BLaER1 (cell line): ENCODE results near the gene PI4KA.

Source experiments
- H3K27ac ChIP-seq: shearing (Covaris generic); formaldehyde crosslinking; 2 replicates; pipeline ENCODE4 v1.8.1; 2022
- H3K27me3 ChIP-seq: shearing (Covaris generic); formaldehyde crosslinking; 2 replicates; pipeline ENCODE4 v1.8.1; 2022
- H3K36me3 ChIP-seq: shearing (Covaris generic); formaldehyde crosslinking; 2 replicates; pipeline ENCODE4 v1.8.1; 2022
- H3K4me1 ChIP-seq: shearing (Covaris generic); formaldehyde crosslinking; 2 replicates; pipeline ENCODE4 v1.8.1; 2022
- H3K4me2 ChIP-seq: shearing (Covaris generic); formaldehyde crosslinking; 2 replicates; pipeline ENCODE4 v1.8.1; 2022
- H3K4me3 ChIP-seq: shearing (Covaris generic); formaldehyde crosslinking; 2 replicates; pipeline ENCODE4 v1.8.1; 2022
- H3K9ac ChIP-seq: shearing (Covaris generic); formaldehyde crosslinking; 2 replicates; pipeline ENCODE4 v1.8.1; 2022
- H3K9me3 ChIP-seq: shearing (Covaris generic); formaldehyde crosslinking; 2 replicates; pipeline ENCODE4 v1.8.1; 2022
- H4K20me1 ChIP-seq: shearing (Covaris generic); formaldehyde crosslinking; 2 replicates; pipeline ENCODE4 v1.8.1; 2022
- Cebpa-rat ChIP-seq: shearing (Covaris generic); IDR thresholded peaks from 2 replicates; pipeline ENCODE4 v1.8.1; 2022

The PI4KA gene

DNA sequence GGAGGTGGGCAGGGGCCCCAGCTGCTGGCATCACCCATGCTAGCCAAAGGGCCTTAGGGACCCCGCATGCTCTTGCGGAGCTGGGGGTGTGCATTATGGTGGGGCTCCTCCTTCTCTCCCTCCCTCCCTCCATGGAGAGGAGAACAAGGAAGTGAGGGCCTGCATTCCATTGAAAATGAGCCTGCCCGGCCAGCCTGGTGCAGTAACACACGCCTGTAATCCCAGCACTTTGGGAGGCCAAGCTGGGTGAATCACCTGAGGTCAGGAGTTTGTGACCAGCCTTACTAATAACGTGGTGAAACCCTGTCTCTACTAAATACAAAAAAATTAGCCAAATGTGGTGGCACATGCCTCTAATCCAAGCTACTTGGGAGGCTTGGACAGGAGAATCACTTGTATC is 22.6 kb upstream of the PI4KA start:
- Histone ChIP-seq H3K9ac (no peak overlapping the region), H3K4me3 (no peak overlapping the region), H4K20me1 (no peaks in the 10 kb centered on the region), H3K27ac (no peak overlapping the region), H3K4me2 (no peak overlapping the region), H3K36me3 (peaks cover 82% of the 10 kb centered on the region), H3K4me1 (peaks cover 7% of the 10 kb centered on the region), H3K27me3 (no peaks in the 10 kb centered on the region), H3K9me3 (no peaks in the 10 kb centered on the region)
- no peak for TF ChIP-seq Cebpa-rat

DNA sequence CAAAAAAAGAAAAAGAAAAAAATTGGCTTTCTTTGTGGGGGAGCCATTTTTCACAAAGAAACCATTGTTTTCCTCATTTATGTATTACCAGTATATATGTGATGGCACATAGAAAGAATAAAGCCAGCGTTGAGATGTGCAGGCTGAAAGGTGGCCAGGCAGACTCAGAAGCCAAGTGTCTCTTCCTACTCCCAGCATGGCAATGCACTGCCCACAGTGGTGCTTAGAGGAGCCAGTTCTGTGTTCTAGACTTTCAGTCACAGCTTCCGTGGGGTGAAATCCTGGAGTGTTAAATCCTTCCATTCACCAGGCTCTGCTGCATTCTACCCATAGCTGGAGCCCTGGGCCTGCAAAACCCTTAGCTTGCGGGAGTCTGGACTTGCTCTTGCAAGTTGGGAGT is 19.1 kb upstream of the PI4KA start:
- Histone ChIP-seq H3K9ac (no peak overlapping the region), H3K36me3 (peaks cover 80% of the 10 kb centered on the region), H3K9me3 (no peaks in the 10 kb centered on the region), H3K4me3 (no peak overlapping the region), H3K4me2 (no peak overlapping the region), H4K20me1 (no peaks in the 10 kb centered on the region), H3K4me1 (peaks cover 10% of the 10 kb centered on the region), H3K27ac (no peak overlapping the region), H3K27me3 (no peaks in the 10 kb centered on the region)
- no peak for TF ChIP-seq Cebpa-rat

DNA sequence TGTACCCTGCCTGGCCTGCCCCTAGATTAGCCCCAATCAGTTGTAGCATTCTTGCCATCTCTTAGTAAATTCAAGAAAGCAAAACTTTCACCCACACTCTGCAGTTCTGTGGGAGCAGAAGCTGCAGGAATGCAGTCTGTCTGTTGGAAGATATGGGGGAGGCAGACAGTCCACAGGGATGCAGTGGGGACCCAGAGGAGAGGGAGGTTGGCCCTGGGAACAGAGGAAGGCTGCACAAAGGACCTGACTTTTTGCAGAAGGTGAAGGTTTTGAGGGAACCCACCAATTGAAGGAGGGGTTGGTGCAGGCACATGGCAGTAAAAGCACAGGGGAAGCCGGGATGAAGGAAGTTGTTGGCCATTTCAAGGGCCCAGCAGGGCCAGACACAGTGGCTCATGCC is 16.7 kb upstream of the PI4KA start:
- H3K4me2 ChIP-seq, result no peak overlapping the region
- no peaks in the 10 kb centered on the region for H4K20me1 ChIP-seq
- H3K9me3 ChIP-seq, result no peaks in the 10 kb centered on the region
- H3K27ac ChIP-seq, result no peak overlapping the region
- no peak overlapping the region for H3K9ac ChIP-seq
- H3K36me3 ChIP-seq, result peaks cover 76% of the 10 kb centered on the region
- no peaks in the 10 kb centered on the region for H3K27me3 ChIP-seq
- peaks cover 10% of the 10 kb centered on the region for H3K4me1 ChIP-seq
- H3K4me3 ChIP-seq, result no peak overlapping the region
- no peak for TF ChIP-seq Cebpa-rat

DNA sequence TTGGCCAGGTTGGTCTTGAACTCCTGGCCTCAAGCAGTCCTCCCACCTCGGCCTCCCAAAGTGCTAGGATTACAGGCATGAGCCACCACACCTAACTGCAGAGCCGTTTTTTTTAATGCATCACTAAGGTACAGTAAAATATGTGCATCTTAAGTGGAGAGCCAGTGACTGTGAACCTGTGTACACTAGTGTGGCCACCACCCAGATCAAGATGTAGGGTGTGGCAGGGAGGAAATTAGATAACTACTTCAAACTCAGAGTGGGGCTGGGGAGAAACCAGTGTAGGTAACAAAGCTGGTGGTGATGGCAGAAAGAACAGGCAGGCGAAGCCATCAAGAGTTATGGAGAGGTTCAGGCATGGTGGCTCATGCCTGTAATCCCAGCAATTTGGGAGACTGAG is 14.6 kb upstream of the PI4KA start:
- Histone ChIP-seq H3K4me1 (peaks cover 16% of the 10 kb centered on the region), H3K27me3 (no peaks in the 10 kb centered on the region), H3K27ac (no peak overlapping the region), H3K4me3 (no peak overlapping the region), H4K20me1 (0 out of 2 replicates have a peak, but pooled peaks cover 4% of the 10 kb centered on the region), H3K9ac (no peak overlapping the region), H3K36me3 (peaks cover 84% of the 10 kb centered on the region), H3K4me2 (no peak overlapping the region), H3K9me3 (no peaks in the 10 kb centered on the region)
- no peak for TF ChIP-seq Cebpa-rat

DNA sequence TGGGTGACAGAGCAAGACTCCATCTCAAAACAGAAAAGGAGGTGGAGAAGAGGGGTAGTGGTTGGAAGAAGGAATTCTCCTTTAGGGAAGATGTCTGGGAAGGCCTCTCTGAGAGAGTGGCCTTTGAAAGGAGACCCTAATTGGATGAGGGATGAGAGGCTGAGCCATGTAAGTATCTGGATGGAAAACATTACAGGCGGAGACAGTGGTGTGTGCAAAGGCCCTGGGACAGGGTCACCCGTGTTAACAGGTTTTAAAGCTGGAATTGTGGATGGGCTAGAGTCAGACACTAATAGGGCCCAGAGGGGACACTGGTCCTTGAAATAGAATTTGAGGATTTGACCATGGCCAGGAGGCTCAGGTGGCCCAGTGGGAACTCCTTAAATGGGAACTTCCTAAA is 10.6 kb upstream of the PI4KA start:
- H3K9ac ChIP-seq, result no peak overlapping the region
- no peak overlapping the region for H3K4me2 ChIP-seq
- peaks cover 82% of the 10 kb centered on the region for H3K36me3 ChIP-seq
- peaks cover 29% of the 10 kb centered on the region for H3K4me1 ChIP-seq
- peaks cover 43% of the 10 kb centered on the region for H4K20me1 ChIP-seq
- H3K9me3 ChIP-seq, result no peaks in the 10 kb centered on the region
- no peak overlapping the region for H3K27ac ChIP-seq
- no peaks in the 10 kb centered on the region for H3K27me3 ChIP-seq
- no peak overlapping the region for H3K4me3 ChIP-seq
- TF ChIP-seq Cebpa-rat, result no peak

DNA sequence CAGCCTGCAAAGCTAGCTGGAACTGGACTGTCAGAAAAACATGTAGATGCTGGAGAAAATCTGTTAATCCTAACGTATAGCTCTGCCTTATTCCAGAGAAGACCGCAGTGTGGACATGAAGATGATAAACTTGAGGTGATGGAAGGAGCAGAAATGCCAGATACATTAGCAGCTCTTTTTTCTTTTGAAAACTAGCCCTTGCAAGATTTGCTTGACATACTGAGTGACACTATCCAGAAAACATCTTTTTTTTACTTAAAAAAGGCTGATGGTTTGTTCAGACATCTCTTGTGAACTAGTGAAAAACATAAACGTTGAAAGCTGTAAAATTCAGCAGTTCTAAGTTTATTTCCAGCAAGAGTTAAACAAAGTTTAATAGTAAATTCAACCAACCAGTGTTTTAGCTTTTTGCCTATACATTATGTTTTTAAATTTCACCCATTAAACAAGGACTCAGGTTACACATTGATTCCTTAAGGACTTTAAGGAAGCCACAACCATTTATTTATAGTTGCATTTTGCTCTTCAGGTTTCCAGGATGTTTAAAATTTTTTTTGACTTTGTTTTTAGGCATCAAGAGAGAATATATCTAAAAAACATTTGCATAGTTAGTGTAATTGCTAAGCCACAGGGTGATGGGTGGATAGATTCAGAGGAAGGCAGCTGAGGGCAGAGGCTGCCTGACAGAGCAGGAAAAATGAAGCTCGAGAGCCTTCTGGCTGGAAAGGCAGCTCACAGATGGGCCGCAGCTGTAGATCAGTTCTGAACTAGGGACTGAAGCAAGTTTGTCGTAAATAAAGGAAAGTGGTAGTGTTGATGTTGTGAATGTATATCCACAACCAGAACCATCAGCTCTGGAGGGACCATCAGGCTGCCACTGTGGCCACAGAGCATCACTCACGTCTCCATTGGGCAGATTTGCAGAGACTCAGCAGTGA is 9.7 kb upstream of the PI4KA start:
- H3K9ac ChIP-seq, result 0 out of 2 replicates have a peak overlapping the region, but pooled peaks have one; percentile 20
- no peaks in the 10 kb centered on the region for H3K27me3 ChIP-seq
- H3K9me3 ChIP-seq, result no peaks in the 10 kb centered on the region
- no peak overlapping the region for H3K4me3 ChIP-seq
- TF ChIP-seq Cebpa-rat, result no peak
- no peak overlapping the region for H3K4me2 ChIP-seq
- peaks cover 83% of the 10 kb centered on the region for H3K36me3 ChIP-seq
- peaks cover 52% of the 10 kb centered on the region for H4K20me1 ChIP-seq
- H3K27ac ChIP-seq, result no peak overlapping the region
- H3K4me1 ChIP-seq, result peaks cover 29% of the 10 kb centered on the region

DNA sequence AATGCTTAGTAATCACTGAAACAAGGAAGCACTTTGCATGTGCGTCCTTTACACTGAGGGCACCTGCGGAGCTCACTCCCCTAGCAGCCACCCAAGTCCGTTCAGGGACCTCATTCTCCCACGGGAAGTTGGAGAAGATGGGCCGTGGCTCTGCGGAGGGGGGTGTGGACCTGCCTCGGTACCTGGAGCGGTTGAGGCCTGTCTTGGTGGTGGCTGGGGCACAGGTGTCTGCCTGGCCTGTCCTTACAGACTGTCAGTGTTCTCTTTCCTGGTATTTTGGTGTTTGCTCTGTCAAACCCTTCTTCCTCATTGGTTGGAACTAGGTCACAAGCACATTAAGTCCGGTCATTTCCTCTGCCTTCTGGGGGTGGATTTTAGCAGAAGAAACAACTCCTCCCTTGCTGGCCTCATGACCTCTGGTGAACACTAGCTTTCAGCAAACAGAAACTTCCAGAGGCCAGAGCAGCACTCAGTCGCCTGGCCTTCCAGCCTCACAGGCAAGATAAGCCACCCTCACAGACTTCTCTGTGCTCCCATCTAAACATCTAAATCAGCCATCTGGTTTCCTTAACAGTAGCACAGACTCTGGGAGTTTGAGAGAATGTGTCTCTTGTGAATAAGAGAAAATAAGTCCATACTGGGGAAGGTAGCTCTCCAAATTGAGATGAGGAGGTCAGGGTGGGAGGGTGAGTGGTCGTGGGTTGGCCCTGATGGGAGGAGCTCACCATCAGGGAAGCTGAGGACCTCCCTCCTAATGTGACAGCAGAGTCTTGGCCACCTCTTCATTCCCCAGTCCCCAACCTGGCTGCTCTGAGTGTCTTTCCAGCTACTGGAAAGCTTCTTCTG is 8.8 kb upstream of the PI4KA start:
- peaks cover 29% of the 10 kb centered on the region for H3K4me1 ChIP-seq
- no peak overlapping the region for H3K27ac ChIP-seq
- H3K36me3 ChIP-seq, result peaks cover 86% of the 10 kb centered on the region
- no peak for TF ChIP-seq Cebpa-rat
- H3K4me3 ChIP-seq, result no peak overlapping the region
- H3K4me2 ChIP-seq, result peak overlapping the region; percentile 26; the same call in 1 of the 2 replicates
- no peaks in the 10 kb centered on the region for H3K27me3 ChIP-seq
- no peaks in the 10 kb centered on the region for H3K9me3 ChIP-seq
- peaks cover 53% of the 10 kb centered on the region for H4K20me1 ChIP-seq
- peak overlapping the region; percentile 20; the same call in 1 of the 2 replicates for H3K9ac ChIP-seq

DNA sequence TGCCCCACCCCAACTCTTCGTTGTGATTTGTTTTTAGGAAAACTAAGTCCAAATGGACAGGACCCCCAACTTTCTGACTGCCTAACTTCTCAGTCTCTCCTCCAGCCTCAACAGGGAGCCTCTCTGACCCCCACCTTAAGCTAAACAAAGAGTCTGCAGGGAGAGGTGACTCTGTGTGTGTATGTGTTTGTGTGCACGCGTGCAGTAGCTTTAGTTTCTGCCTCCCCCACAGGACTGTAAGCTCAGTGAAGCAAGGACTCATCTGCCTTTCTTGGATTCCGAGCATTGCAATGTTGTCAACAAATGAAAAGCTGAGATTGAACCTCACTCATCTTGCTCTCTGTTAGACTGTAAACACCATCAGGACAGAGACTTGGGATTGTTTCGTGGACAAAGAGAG is 8.1 kb upstream of the PI4KA start:
- Histone ChIP-seq H3K27ac (no peak overlapping the region; the same call in 1 of the 2 replicates), H3K9ac (0 out of 2 replicates have a peak overlapping the region, but pooled peaks have one; percentile 34), H3K27me3 (no peaks in the 10 kb centered on the region), H3K4me1 (peaks cover 29% of the 10 kb centered on the region), H4K20me1 (peaks cover 53% of the 10 kb centered on the region), H3K36me3 (peaks cover 87% of the 10 kb centered on the region), H3K9me3 (no peaks in the 10 kb centered on the region), H3K4me2 (peak overlapping the region; percentile 33), H3K4me3 (no peak overlapping the region)
- TF ChIP-seq Cebpa-rat, result no peak

DNA sequence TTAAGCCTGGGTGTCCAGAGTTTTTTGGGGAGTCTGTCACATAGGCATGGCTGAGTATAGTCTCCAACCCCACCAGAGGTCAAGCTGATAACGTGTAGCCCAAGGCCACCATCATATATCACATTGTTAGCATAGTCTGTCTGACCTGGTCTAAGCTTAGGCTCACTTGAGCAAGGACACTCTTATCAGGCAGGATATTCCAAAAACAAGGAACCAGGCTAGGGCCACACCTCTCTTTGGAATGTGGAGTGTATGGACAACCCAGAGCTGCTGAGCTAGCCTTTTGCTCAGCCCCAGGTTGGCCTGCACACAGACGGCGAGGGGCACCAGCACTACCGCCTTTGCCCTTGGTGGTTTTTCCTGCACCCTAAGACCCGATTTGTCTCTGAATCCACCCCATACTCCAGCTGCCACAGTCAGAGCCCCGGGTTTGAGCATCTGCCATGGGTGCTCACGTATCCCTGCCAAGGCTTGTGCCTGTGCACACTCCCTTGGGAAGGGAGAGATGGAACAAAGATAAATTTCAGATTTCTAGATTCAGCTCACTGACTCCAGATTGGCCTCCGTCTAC is 7.3 kb upstream of the PI4KA start:
- Histone ChIP-seq H3K36me3 (peaks cover 87% of the 10 kb centered on the region), H3K27me3 (no peaks in the 10 kb centered on the region), H3K4me3 (no peak overlapping the region), H3K4me1 (peaks cover 31% of the 10 kb centered on the region), H4K20me1 (peaks cover 53% of the 10 kb centered on the region), H3K9me3 (no peaks in the 10 kb centered on the region), H3K9ac (no peak overlapping the region), H3K27ac (no peak overlapping the region), H3K4me2 (peak overlapping the region; percentile 33; the same call in 1 of the 2 replicates)
- TF ChIP-seq Cebpa-rat, result no peak
